IMR-90 (cell line): ENCODE results near the gene SP140. TPM values are rescaled to one million over a fixed set of nuclear protein-coding genes. Genes with fewer than 3 reads are reported as not detected.

ENCODE experiments used
- ATAC-seq: fragments of 200-7000 bp; cut with Tn5 transposase; 2 replicates; pipeline ENCODE4 v1.9.1; 2020; ENCODE audit warnings: low read depth, mild to moderate bottlenecking, moderate library complexity
- BruUV-seq: library from RNA; stranded (reverse); fragments of 400-500 nt; replicated peaks from 2 replicates; lab custom pipeline; 2021; lab: Mats Ljungman, UMichigan
- CTCF ChIA-PET: fragments of 300-600 bp; formaldehyde crosslinking; extraction: SDS; loops from one replicate; lab custom pipeline; 2021; ENCODE audit warnings: antibody characterized with exemption; lab: Yijun Ruan, JAX
- POLR2A ChIA-PET: fragments of 300-600 bp; sonication (Branson Sonifier 250); formaldehyde crosslinking; loops from one replicate; lab custom pipeline; 2022; ENCODE audit warnings: antibody characterized with exemption; ENCODE audit not compliant: unreplicated experiment; lab: Charles Lee
- DNase-seq: peaks from one replicate; pipeline ENCODE4 v3.0.0; 2013
- H2AFZ ChIP-seq: replicated peaks from 2 replicates; pipeline ENCODE3; 2013; ENCODE audit warnings: low read length, mild to moderate bottlenecking; ENCODE audit not compliant: poor library complexity
- H2AK5ac ChIP-seq: 2 replicates; pipeline ENCODE4 v1.6.1; 2013; ENCODE audit warnings: low read depth, low read length, inconsistent platforms
- H2AK9ac ChIP-seq: replicated peaks from 2 replicates; pipeline ENCODE3; 2013; ENCODE audit warnings: mild to moderate bottlenecking, low read depth, low read length, moderate library complexity; ENCODE audit not compliant: poor library complexity
- H2BK120ac ChIP-seq: 2 replicates; pipeline ENCODE4 v1.6.1; 2013; ENCODE audit warnings: low read depth, low read length, inconsistent platforms
- H2BK15ac ChIP-seq: 3 replicates; pipeline ENCODE4 v1.6.1; 2013; ENCODE audit warnings: low read depth, low read length, inconsistent platforms
- H2BK20ac ChIP-seq: 2 replicates; pipeline ENCODE4 v1.6.1; 2013; ENCODE audit warnings: low read depth, mild to moderate bottlenecking, inconsistent platforms, low read length, moderate library complexity
- H2BK5ac ChIP-seq: 2 replicates; pipeline ENCODE4 v1.6.1; 2013; ENCODE audit warnings: mild to moderate bottlenecking, low read depth, low read length, inconsistent platforms; ENCODE audit not compliant: poor library complexity, severe bottlenecking
- H3K14ac ChIP-seq: replicated peaks from 2 replicates; pipeline ENCODE4 v1.6.1; 2013; ENCODE audit warnings: low read depth, low read length, inconsistent platforms
- H3K18ac ChIP-seq: 2 replicates; pipeline ENCODE4 v1.6.1; 2013; ENCODE audit warnings: low read depth, low read length, control low read depth
- H3K23ac ChIP-seq: 2 replicates; pipeline ENCODE4 v1.6.1; 2013; ENCODE audit warnings: low read depth, low read length, inconsistent platforms
- H3K27ac ChIP-seq: 2 replicates; pipeline ENCODE4 v1.5.1; 2013; ENCODE audit warnings: mild to moderate bottlenecking, control low read depth, low read length; ENCODE audit not compliant: insufficient read depth
- H3K27me3 ChIP-seq: 2 replicates; pipeline ENCODE4 v1.6.1; 2013; ENCODE audit warnings: low read length; ENCODE audit not compliant: control insufficient read depth, insufficient read depth
- H3K36me3 ChIP-seq: 2 replicates; pipeline ENCODE4 v1.6.1; 2013; ENCODE audit warnings: low read length, mixed read lengths; ENCODE audit not compliant: control insufficient read depth, insufficient read depth
- H3K4ac ChIP-seq: 2 replicates; pipeline ENCODE4 v1.6.1; 2013; ENCODE audit warnings: low read depth, low read length, inconsistent platforms
- H3K4me1 ChIP-seq: 2 replicates; pipeline ENCODE4 v1.6.1; 2013; ENCODE audit warnings: low read length, mixed read lengths; ENCODE audit not compliant: control insufficient read depth, insufficient read depth
- H3K4me2 ChIP-seq: 2 replicates; pipeline ENCODE4 v1.6.1; 2013; ENCODE audit warnings: low read depth, mild to moderate bottlenecking, control low read depth, low read length, moderate library complexity
- H3K4me3 ChIP-seq: 2 replicates; pipeline ENCODE4 v1.5.1; 2013; ENCODE audit warnings: low read depth, mild to moderate bottlenecking, control low read depth, low read length, moderate library complexity; ENCODE audit not compliant: insufficient read depth
- H3K56ac ChIP-seq: 2 replicates; pipeline ENCODE4 v1.6.1; 2013; ENCODE audit warnings: low read length, inconsistent platforms; ENCODE audit not compliant: insufficient read depth; ENCODE audit errors: extremely low read depth
- H3K79me1 ChIP-seq, 2 experiments: 2 replicates each; pipeline ENCODE4 v1.6.1; 2013; ENCODE audit warnings: low read length in 2 of 2, inconsistent platforms in 1 of 2, low read depth in 1 of 2
- H3K9ac ChIP-seq: 2 replicates; pipeline ENCODE4 v1.6.1; 2013; ENCODE audit warnings: low read depth, low read length, control low read depth
- H3K9me1 ChIP-seq: 2 replicates; pipeline ENCODE4 v1.6.1; 2013; ENCODE audit warnings: low read length, inconsistent platforms; ENCODE audit not compliant: insufficient read depth
- H3K9me3 ChIP-seq: 2 replicates; pipeline ENCODE4 v1.6.1; 2013; ENCODE audit warnings: low read length; ENCODE audit not compliant: control insufficient read depth, insufficient read depth
- H4K20me1 ChIP-seq: 2 replicates; pipeline ENCODE4 v1.6.1; 2013; ENCODE audit warnings: low read length, inconsistent platforms; ENCODE audit not compliant: insufficient read depth
- H4K5ac ChIP-seq: 2 replicates; pipeline ENCODE4 v1.6.1; 2013; ENCODE audit warnings: mild to moderate bottlenecking, low read depth, low read length, control low read depth
- H4K8ac ChIP-seq, 2 experiments: 2 replicates each; pipeline ENCODE4 v1.6.1; 2013; ENCODE audit warnings: low read depth in 2 of 2, low read length in 2 of 2, control low read depth in 1 of 2, inconsistent platforms in 1 of 2
- H4K91ac ChIP-seq: 2 replicates; pipeline ENCODE4 v1.6.1; 2013; ENCODE audit warnings: low read depth, low read length, inconsistent platforms; ENCODE audit not compliant: insufficient read depth
- BHLHE40 ChIP-seq: fragments of 150-350 bp; IDR thresholded peaks from 2 replicates; pipeline ENCODE4 v1.6.1; 2016; ENCODE audit warnings: mild to moderate bottlenecking, low read depth, low read length
- CEBPB ChIP-seq: IDR thresholded peaks from 2 replicates; pipeline ENCODE4 v1.6.1; 2012; ENCODE audit warnings: low read depth, low read length, improper control_type of control experiment
- POLR2A ChIP-seq: IDR thresholded peaks from 2 replicates; pipeline ENCODE4 v1.6.1; 2012; ENCODE audit warnings: mild to moderate bottlenecking, low read depth, low read length
- RAD21 ChIP-seq: IDR thresholded peaks from 2 replicates; pipeline ENCODE4 v1.6.1; 2012; ENCODE audit warnings: low read length, improper control_type of control experiment
- SMC3 ChIP-seq: fragments of 150-350 bp; IDR thresholded peaks from 2 replicates; pipeline ENCODE4 v1.6.1; 2016; ENCODE audit warnings: low read depth, mild to moderate bottlenecking, antibody characterized with exemption, low read length, moderate library complexity
- USF2 ChIP-seq: fragments of 150-350 bp; IDR thresholded peaks from 2 replicates; pipeline ENCODE4 v1.6.1; 2017; ENCODE audit warnings: mild to moderate bottlenecking, antibody characterized with exemption, low read length, low read depth
- WGBS, 2 experiments: methylation state at CpG; one replicate each; pipeline versions ENCODE4 v1.1.5 to v1.1.7; 2013; ENCODE audit warnings: missing lambda C conversion rate in 2 of 2; ENCODE audit not compliant: insufficient read length in 1 of 2; ENCODE audit errors: extremely low coverage in 2 of 2; 5-methylcytosine and 5-hydroxymethylcytosine counted together
- dilution Hi-C: fragments of 300-500 bp; cut with HindIII; formaldehyde crosslinking; loops from one replicate; pipeline ENCODE4 v1.14.3; 2018; ENCODE audit warnings: low sequenced_read_pairs; ENCODE audit not compliant: unreplicated experiment
- in situ Hi-C: fragments of 300-500 bp; cut with MboI; formaldehyde crosslinking; loops from 3 replicates; pipeline ENCODE4 v1.14.3; 2019; ENCODE audit warnings: low sequenced_read_pairs, inconsistent platforms, mixed read lengths
- intact Hi-C: fragments of 100-400 bp; cut with micrococcal nuclease; formaldehyde crosslinking; loops from 2 replicates; pipeline ENCODE4 v1.10.0; 2022
- polyA plus RNA-seq, 3 experiments: library from polyadenylated mRNA; depleted of rRNA; stranded (reverse); fragments of >200 nt; gene quantifications; 2 replicates each; pipeline ENCODE4 v1.2.3, GENCODE V29; 2012; ENCODE audit warnings: low replicate concordance in 1 of 3
- total RNA-seq: library from RNA; depleted of rRNA; stranded (reverse); fragments of >200 nt; gene quantifications from 2 replicates; pipeline ENCODE4 v1.2.3, GENCODE V29; 2012

Gene SP140
- total and polyA plus RNA-seq, 2 of the 4 experiments (the other 2 are of a cell fraction) = 1.4 TPM

GRCh38 chr2:230346465-230346864 lies 120.9 kb downstream of the SP140 start:
- Histone ChIP-seq H3K27ac (no peak overlapping the region), H2AFZ (no peak overlapping the region), H3K4me2 (no peak overlapping the region), H3K18ac (no peak overlapping the region), H3K9me1 (no peaks in the 10 kb centered on the region; the same call in 1 of the 2 replicates), H4K5ac (no peak overlapping the region), H2AK9ac (no peak overlapping the region), H3K27me3 (no peaks in the 10 kb centered on the region), H3K23ac (no peak overlapping the region), H3K36me3 (0 out of 2 replicates have a peak, but pooled peaks cover 2% of the 10 kb centered on the region), H4K8ac (no peak overlapping the region), H2AK5ac (no peak overlapping the region), H2BK20ac (no peak overlapping the region), H4K20me1 (no peaks in the 10 kb centered on the region), H3K9me3 (no peaks in the 10 kb centered on the region), H3K4me3 (no peak overlapping the region), H2BK5ac (no peak overlapping the region), H4K91ac (no peak overlapping the region), H3K14ac (no peak overlapping the region), H2BK15ac (no peak overlapping the region), H2BK120ac (no peak overlapping the region), H3K4me1 (no peaks in the 10 kb centered on the region), H3K79me1 (peaks cover 20 to 24% of the 10 kb centered on the region in 2 experiments), H3K56ac (no peak overlapping the region), H3K9ac (no peak overlapping the region), H3K4ac (no peak overlapping the region)
- dilution Hi-C loops (no loop called here), in situ Hi-C loops (no loop called here), intact Hi-C loops (no loop called here)
- no peak for TF ChIP-seq RAD21
- no peak for TF ChIP-seq BHLHE40
- no peak for TF ChIP-seq POLR2A
- TF ChIP-seq USF2 = no peak
- no peak for TF ChIP-seq SMC3
- no peak for TF ChIP-seq CEBPB
- WGBS, 2 experiments = no CpG with 5 or more reads among the region's 1 CpG
- no TSS peak for BruUV-seq
- no peak for ATAC-seq
- DNase-seq = no peak
- CTCF ChIA-PET = no interaction called here
- POLR2A ChIA-PET = no interaction called here
